Activated CD4-positive, alpha-beta T cell treated with anti-CD3 and anti-CD28 coated beads for 24 hours (primary cell): ENCODE data around the gene CD1B.
"Not testable (repeated sequence)": the region's sequence is repeated elsewhere in the genome, so short reads cannot be mapped to it uniquely, and the experiment has no call there.

Experiments
- DNase-seq, 2 donors: peaks; one replicate each; pipeline ENCODE4 v3.0.0-alpha.2; 2020; ENCODE audit warnings: low read depth in 2 of 2

Gene CD1B

GRCh38 chr1:158328426-158328825, 2.9 kb downstream of the CD1B start:
- no peak for DNase-seq

GRCh38 chr1:158327481-158327880, 3.9 kb downstream of the CD1B start:
- no peak for DNase-seq

- no peak for DNase-seq
Observed at GRCh38 chr1:158324395-158324794, 6.9 kb downstream of the CD1B start.

- DNase-seq = no peak
Observed at GRCh38 chr1:158323866-158324265, 7.5 kb downstream of the CD1B start.

- DNase-seq = no peak
Observed at GRCh38 chr1:158311066-158311465, 20.3 kb downstream of the CD1B start.

- DNase-seq = no peak
Observed at GRCh38 chr1:158310623-158311022, 20.7 kb downstream of the CD1B start.

GRCh38 chr1:158295791-158296190, 35.5 kb downstream of the CD1B start:
- no peak for DNase-seq

GRCh38 chr1:158290321-158290844, 40.9 kb downstream of the CD1B start:
- no peak for DNase-seq

- DNase-seq = no peak
Observed at GRCh38 chr1:158289811-158290210, 41.5 kb downstream of the CD1B start, which contains the start of gene CD1C. Gene CD1C (plus strand): TSS chr1:158289923. CDS start chr1:158290065, 142 bp downstream.

GRCh38 chr1:158286941-158287346, 44.4 kb downstream of the CD1B start:
- DNase-seq = no peak

GRCh38 chr1:158286487-158286886, 44.8 kb downstream of the CD1B start:
- DNase-seq = no peak

GRCh38 chr1:158285756-158286241, 45.5 kb downstream of the CD1B start:
- DNase-seq = no peak

- DNase-seq = no peak
Observed at GRCh38 chr1:158283965-158284364, 47.4 kb downstream of the CD1B start.

GRCh38 chr1:158282421-158282820, 48.9 kb downstream of the CD1B start:
- DNase-seq = not testable (repeated sequence)
